H9 (cell line): ENCODE data around the gene TAS2R40. TPM values are rescaled to one million over a fixed set of nuclear protein-coding genes. Genes with fewer than 3 reads are reported as not detected.

Experiments
- DNase-seq: peaks from one replicate; pipeline ENCODE4 v3.0.0-alpha.2; 2017
- H2AFZ ChIP-seq: one replicate; pipeline ENCODE4 v1.6.1; 2013; ENCODE audit warnings: mild to moderate bottlenecking, low read length, control low read depth, moderate library complexity
- H2AK5ac ChIP-seq: 2 replicates; pipeline ENCODE4 v1.6.1; 2013; ENCODE audit warnings: low read length, control low read depth, mixed read lengths; ENCODE audit not compliant: insufficient read length
- H2BK120ac ChIP-seq: one replicate; pipeline ENCODE4 v1.6.1; 2013; ENCODE audit warnings: low read depth, mild to moderate bottlenecking, low read length, control low read depth, inconsistent platforms; ENCODE audit not compliant: poor library complexity, severe bottlenecking
- H2BK12ac ChIP-seq: 2 replicates; pipeline ENCODE4 v1.6.1; 2013; ENCODE audit warnings: low read length, control low read depth, mixed read lengths, low read depth; ENCODE audit not compliant: insufficient read length
- H2BK15ac ChIP-seq: 2 replicates; pipeline ENCODE4 v1.6.1; 2013; ENCODE audit warnings: low read depth, low read length, control low read depth
- H2BK20ac ChIP-seq: one replicate; pipeline ENCODE4 v1.6.1; 2013; ENCODE audit warnings: low read depth, mild to moderate bottlenecking, low read length, control low read depth, inconsistent platforms; ENCODE audit not compliant: poor library complexity, severe bottlenecking
- H2BK5ac ChIP-seq: 2 replicates; pipeline ENCODE4 v1.6.1; 2013; ENCODE audit warnings: low read length, control low read depth, mixed read lengths; ENCODE audit not compliant: insufficient read length
- H3K14ac ChIP-seq: 2 replicates; pipeline ENCODE4 v1.6.1; 2013; ENCODE audit warnings: low read length, control low read depth; ENCODE audit not compliant: insufficient read depth
- H3K18ac ChIP-seq: 2 replicates; pipeline ENCODE4 v1.6.1; 2013; ENCODE audit warnings: low read depth, mild to moderate bottlenecking, mixed read lengths, low read length, control low read depth; ENCODE audit not compliant: insufficient read length
- H3K23ac ChIP-seq: 2 replicates; pipeline ENCODE4 v1.6.1; 2013; ENCODE audit warnings: low read length, control low read depth, mixed read lengths, low read depth; ENCODE audit not compliant: insufficient read length
- H3K23me2 ChIP-seq: 2 replicates; pipeline ENCODE4 v1.6.1; 2013; ENCODE audit warnings: low read depth, mild to moderate bottlenecking, mixed read lengths, low read length, control low read depth; ENCODE audit not compliant: insufficient read length, poor library complexity, severe bottlenecking
- H3K27ac ChIP-seq: 2 replicates; pipeline ENCODE4 v1.5.1; 2013; ENCODE audit warnings: low read length, control low read depth, mixed read lengths, low read depth; ENCODE audit not compliant: insufficient read length
- H3K27me3 ChIP-seq: 2 replicates; pipeline ENCODE4 v1.6.1; 2013; ENCODE audit warnings: low read length, control low read depth, inconsistent platforms; ENCODE audit not compliant: insufficient read depth
- H3K4ac ChIP-seq: 2 replicates; pipeline ENCODE4 v1.6.1; 2013; ENCODE audit warnings: low read depth, mild to moderate bottlenecking, control low read depth, inconsistent platforms, low read length, moderate library complexity
- H3K4me1 ChIP-seq: 2 replicates; pipeline ENCODE4 v1.6.1; 2013; ENCODE audit warnings: low read length, control low read depth, inconsistent platforms; ENCODE audit not compliant: insufficient read depth
- H3K4me2 ChIP-seq: 2 replicates; pipeline ENCODE4 v1.6.1; 2013; ENCODE audit warnings: low read length, control low read depth, mixed read lengths; ENCODE audit not compliant: insufficient read length, insufficient read depth
- H3K56ac ChIP-seq: 2 replicates; pipeline ENCODE4 v1.6.1; 2013; ENCODE audit warnings: low read depth, mild to moderate bottlenecking, mixed read lengths, low read length, control low read depth; ENCODE audit not compliant: insufficient read length
- H3K79me1 ChIP-seq: 2 replicates; pipeline ENCODE4 v1.6.1; 2013; ENCODE audit warnings: low read depth, mild to moderate bottlenecking, moderate library complexity, low read length, control low read depth, inconsistent platforms; ENCODE audit not compliant: insufficient read depth, poor library complexity, severe bottlenecking
- H3K79me2 ChIP-seq: 2 replicates; pipeline ENCODE4 v1.6.1; 2013; ENCODE audit warnings: low read length, control low read depth, inconsistent platforms; ENCODE audit not compliant: insufficient read depth
- H3K9ac ChIP-seq: 2 replicates; pipeline ENCODE4 v1.6.1; 2013; ENCODE audit warnings: low read length, control low read depth, mixed read lengths; ENCODE audit not compliant: insufficient read length; ENCODE audit errors: extremely low read depth
- H3K9me3 ChIP-seq: one replicate; pipeline ENCODE4 v1.6.1; 2013; ENCODE audit warnings: low read depth, low read length, inconsistent platforms; ENCODE audit not compliant: control insufficient read depth
- H3T11ph ChIP-seq: one replicate; pipeline ENCODE4 v1.6.1; 2013; ENCODE audit warnings: mild to moderate bottlenecking, low read length, control low read depth, inconsistent platforms
- H4K20me1 ChIP-seq: one replicate; pipeline ENCODE4 v1.6.1; 2013; ENCODE audit not compliant: control insufficient read depth, insufficient read length, insufficient read depth
- H4K5ac ChIP-seq: 2 replicates; pipeline ENCODE4 v1.6.1; 2013; ENCODE audit warnings: low read depth, mild to moderate bottlenecking, mixed read lengths, low read length, control low read depth; ENCODE audit not compliant: insufficient read length
- H4K8ac ChIP-seq: replicated peaks from 2 replicates; pipeline ENCODE4 v1.6.1; 2013; ENCODE audit warnings: low read length, control low read depth, mixed read lengths, low read depth; ENCODE audit not compliant: insufficient read length
- H4K91ac ChIP-seq: 2 replicates; pipeline ENCODE4 v1.6.1; 2013; ENCODE audit warnings: low read depth, mild to moderate bottlenecking, moderate library complexity, mixed read lengths, low read length, control low read depth; ENCODE audit not compliant: insufficient read length
- H3K27ac Mint-ChIP-seq, 3 experiments: 2 replicates in 2 of 3; 3 replicates in 1 of 3; pipeline ENCODE4 v1.8.0; 2020 to 2021; ENCODE audit warnings: mixed read lengths in 3 of 3, mild to moderate bottlenecking in 1 of 3, moderate library complexity in 1 of 3
- H3K27me3 Mint-ChIP-seq: 2 replicates; pipeline ENCODE4 v1.8.0; 2021; ENCODE audit warnings: low read depth, mild to moderate bottlenecking, moderate library complexity, mixed read lengths
- H3K36me3 Mint-ChIP-seq, 3 experiments: 2 replicates in 2 of 3; 3 replicates in 1 of 3; pipeline ENCODE4 v1.8.0; 2020 to 2021; ENCODE audit warnings: low read depth in 3 of 3, mixed read lengths in 3 of 3; ENCODE audit not compliant: insufficient read depth in 1 of 3
- H3K4me1 Mint-ChIP-seq, 2 experiments: 2 replicates each; pipeline ENCODE4 v1.8.0; 2020; ENCODE audit warnings: mixed read lengths in 2 of 2
- H3K4me3 Mint-ChIP-seq, 2 experiments: 2 replicates in 1 of 2; 3 replicates in 1 of 2; pipeline ENCODE4 v1.8.0; 2020 to 2021; ENCODE audit warnings: mild to moderate bottlenecking in 2 of 2, mixed read lengths in 2 of 2, moderate library complexity in 1 of 2
- H3K9me3 Mint-ChIP-seq, 2 experiments: 2 replicates in 1 of 2; 3 replicates in 1 of 2; pipeline ENCODE4 v1.8.0; 2020; ENCODE audit warnings: mild to moderate bottlenecking in 2 of 2, mixed read lengths in 2 of 2, moderate library complexity in 1 of 2
- CTCF ChIP-seq: fragments of 200-600 bp; sonication (generic); conservative IDR thresholded peaks from 3 replicates; pipeline ENCODE4 v1.8.0; 2021; ENCODE audit warnings: antibody characterized with exemption, mild to moderate bottlenecking
- whole genome bisulfite sequencing: extraction: QIAGEN DNeasy Blood & Tissue Kit; methylation state at CpG from one replicate; pipeline ENCODE4 v1.1.7; 2013; ENCODE audit warnings: missing lambda C conversion rate, low lambda C conversion rate, mixed read lengths; ENCODE audit not compliant: insufficient read length; ENCODE audit errors: extremely low coverage; 5-methylcytosine and 5-hydroxymethylcytosine counted together
- total RNA-seq: library from RNA; stranded (reverse); gene quantifications from 2 replicates; pipeline ENCODE4 v1.2.1, GENCODE V29; 2021

TAS2R40 gene
- total RNA-seq, 1 experiment from 2014 or later, result not detected

GRCh38 chr7:143265017-143265693 lies 43.3 kb downstream of the TAS2R40 start:
- Mint-ChIP-seq H3K27ac (no peak overlapping the region), H3K4me3 (no peak overlapping the region), H3K27me3 (peaks cover 13% of the 10 kb centered on the region), H3K9me3 (peaks cover 0 to 2% of the 10 kb centered on the region in 2 experiments; a peak in 1 of 5 replicates), H3K4me1 (peaks cover 10 to 13% of the 10 kb centered on the region in 2 experiments), H3K36me3 (peaks cover 0 to 10% (median 10%) of the 10 kb centered on the region in 3 experiments; a peak in 5 of 7 replicates)
- Histone ChIP-seq H2AFZ (no peak overlapping the region), H2BK120ac (no peak overlapping the region), H2AK5ac (no peak overlapping the region), H3T11ph (no peak overlapping the region), H3K9ac (no peak overlapping the region), H2BK15ac (no peak overlapping the region), H3K4me2 (no peak overlapping the region), H3K79me1 (no peaks in the 10 kb centered on the region), H4K20me1 (no peaks in the 10 kb centered on the region), H3K27me3 (no peaks in the 10 kb centered on the region), H3K79me2 (no peaks in the 10 kb centered on the region), H3K18ac (no peak overlapping the region), H3K4ac (no peak overlapping the region), H4K5ac (no peak overlapping the region), H2BK12ac (no peak overlapping the region), H3K4me1 (no peaks in the 10 kb centered on the region; the same call in 1 of the 2 replicates), H3K56ac (no peak overlapping the region), H4K91ac (no peak overlapping the region), H3K23ac (no peak overlapping the region), H4K8ac (no peak overlapping the region), H3K23me2 (peaks cover 10% of the 10 kb centered on the region), H3K9me3 (no peaks in the 10 kb centered on the region), H2BK20ac (no peak overlapping the region), H3K14ac (no peak overlapping the region), H2BK5ac (no peak overlapping the region), H3K27ac (no peak overlapping the region)
- TF ChIP-seq CTCF, result no peak
- WGBS, result no CpG with 5 or more reads among the region's 15 CpGs
- DNase-seq, result no peak
